Panc1 (cell line): ENCODE data around the gene MARK3.

Source experiments
- POLR2AphosphoS5 ChIP-seq: IDR thresholded peaks from 2 replicates; pipeline ENCODE4 v1.6.1; 2012; ENCODE audit warnings: mild to moderate bottlenecking, low read depth, low read length, moderate library complexity
- SIN3A ChIP-seq: IDR thresholded peaks from 2 replicates; pipeline ENCODE4 v1.6.1; 2012; ENCODE audit warnings: low read depth, mild to moderate bottlenecking, low read length, moderate library complexity, borderline replicate concordance; ENCODE audit not compliant: insufficient read depth
- TCF7L2 ChIP-seq: IDR thresholded peaks from 2 replicates; pipeline ENCODE4 v1.6.1; 2011; ENCODE audit warnings: mild to moderate bottlenecking, low read depth, low read length, inconsistent platforms
- TF ChIP-seq, protein P1 (sequence below): fragments of 450-650 bp; IDR thresholded peaks from 2 replicates; pipeline ENCODE4 v1.5.1; 2017; ENCODE audit warnings: mild to moderate bottlenecking

DNA sequence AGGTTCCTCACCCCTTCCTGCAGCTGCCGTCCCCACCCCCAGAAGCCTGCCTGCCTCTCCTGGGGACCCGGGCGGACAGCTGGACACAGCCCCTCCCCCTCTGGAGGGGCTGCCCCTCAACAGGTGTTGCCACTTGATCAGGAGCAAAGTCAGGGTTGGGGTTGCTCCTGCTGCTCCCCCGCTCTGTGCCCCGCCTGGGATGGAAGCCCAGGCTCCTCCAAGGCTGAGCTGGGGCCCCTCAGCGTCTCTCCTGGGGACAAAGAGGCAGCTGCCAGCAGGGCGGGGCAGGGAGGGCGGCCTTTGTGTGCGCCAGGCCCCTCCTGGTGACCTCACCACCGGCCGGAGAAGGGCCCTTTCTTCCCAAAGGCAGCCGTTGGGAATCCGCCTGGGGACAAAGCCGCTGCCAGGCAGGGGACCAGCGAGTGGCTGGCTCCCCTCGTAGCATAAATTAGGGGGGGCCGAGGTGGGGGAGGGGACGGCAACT, 157.4 kb downstream of the MARK3 start:
- TF ChIP-seq, protein P1, sequence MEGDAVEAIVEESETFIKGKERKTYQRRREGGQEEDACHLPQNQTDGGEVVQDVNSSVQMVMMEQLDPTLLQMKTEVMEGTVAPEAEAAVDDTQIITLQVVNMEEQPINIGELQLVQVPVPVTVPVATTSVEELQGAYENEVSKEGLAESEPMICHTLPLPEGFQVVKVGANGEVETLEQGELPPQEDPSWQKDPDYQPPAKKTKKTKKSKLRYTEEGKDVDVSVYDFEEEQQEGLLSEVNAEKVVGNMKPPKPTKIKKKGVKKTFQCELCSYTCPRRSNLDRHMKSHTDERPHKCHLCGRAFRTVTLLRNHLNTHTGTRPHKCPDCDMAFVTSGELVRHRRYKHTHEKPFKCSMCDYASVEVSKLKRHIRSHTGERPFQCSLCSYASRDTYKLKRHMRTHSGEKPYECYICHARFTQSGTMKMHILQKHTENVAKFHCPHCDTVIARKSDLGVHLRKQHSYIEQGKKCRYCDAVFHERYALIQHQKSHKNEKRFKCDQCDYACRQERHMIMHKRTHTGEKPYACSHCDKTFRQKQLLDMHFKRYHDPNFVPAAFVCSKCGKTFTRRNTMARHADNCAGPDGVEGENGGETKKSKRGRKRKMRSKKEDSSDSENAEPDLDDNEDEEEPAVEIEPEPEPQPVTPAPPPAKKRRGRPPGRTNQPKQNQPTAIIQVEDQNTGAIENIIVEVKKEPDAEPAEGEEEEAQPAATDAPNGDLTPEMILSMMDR: no peak
- no peak for TF ChIP-seq POLR2AphosphoS5
- no peak for TF ChIP-seq TCF7L2
- no peak for TF ChIP-seq SIN3A
